Peyer's patch (tissue), 4 donors: ENCODE results near the gene CARNS1. TPM values are rescaled to one million over a fixed set of nuclear protein-coding genes. Genes with fewer than 3 reads are reported as not detected.

Experiments used
- DNase-seq, 3 donors: peaks; one replicate each; pipeline ENCODE4 v3.0.0-alpha.2; 2017 to 2019
- H3K27ac ChIP-seq, 4 donors: fragments of 200-600 bp; sonication (generic); one replicate each; pipeline ENCODE4 v1.5.1; 2016 to 2019
- H3K27me3 ChIP-seq, 2 donors: fragments of 200-600 bp; sonication (generic); one replicate each; pipeline ENCODE4 v1.5.1; 2019
- H3K36me3 ChIP-seq, 3 donors: fragments of 200-600 bp; sonication (generic); one replicate each; pipeline ENCODE4 v1.5.1; 2016 to 2019
- H3K4me1 ChIP-seq, 4 donors: fragments of 200-600 bp; sonication (generic); one replicate each; pipeline ENCODE4 v1.5.1; 2016 to 2019
- H3K4me3 ChIP-seq, 4 donors: fragments of 200-600 bp; sonication (generic); 1 replicate in 3 of 4; 2 replicates in 1 of 4; pipeline ENCODE4 v1.5.1; 2016 to 2019; ENCODE audit warnings: mild to moderate bottlenecking in 1 of 4
- H3K9me3 ChIP-seq, 4 donors: fragments of 200-600 bp; sonication (generic); one replicate each; pipeline ENCODE4 v1.5.1; 2016 to 2019; ENCODE audit warnings: mild to moderate bottlenecking in 1 of 4
- POLR2A ChIP-seq, 2 donors: fragments of 450-650 bp; IDR thresholded peaks; one replicate each; pipeline ENCODE4 v1.5.1; 2017; ENCODE audit warnings: antibody characterized with exemption in 2 of 2, mild to moderate bottlenecking in 2 of 2, moderate library complexity in 2 of 2
- total RNA-seq, 4 donors: library from RNA; depleted of rRNA; stranded (reverse); fragments of >200 nt; gene quantifications; one replicate each; pipeline ENCODE4 v1.1.0, GENCODE V29; 2016
- TF ChIP-seq, protein P1 (sequence below), 6 experiments: fragments of 450-650 bp in 4 of 6; fragments of 200-600 bp in 2 of 6; sonication (generic) in 1 of 6; IDR thresholded peaks; one replicate each; pipeline ENCODE4 v1.5.1; 2017 to 2019; ENCODE audit warnings: antibody characterized with exemption in 6 of 6, mild to moderate bottlenecking in 3 of 6, moderate library complexity in 1 of 6

The CARNS1 gene
- total RNA-seq, 4 donors from 2014 or later: 0.54 to 1.2 (median 0.83) TPM; not detected in 1

DNA sequence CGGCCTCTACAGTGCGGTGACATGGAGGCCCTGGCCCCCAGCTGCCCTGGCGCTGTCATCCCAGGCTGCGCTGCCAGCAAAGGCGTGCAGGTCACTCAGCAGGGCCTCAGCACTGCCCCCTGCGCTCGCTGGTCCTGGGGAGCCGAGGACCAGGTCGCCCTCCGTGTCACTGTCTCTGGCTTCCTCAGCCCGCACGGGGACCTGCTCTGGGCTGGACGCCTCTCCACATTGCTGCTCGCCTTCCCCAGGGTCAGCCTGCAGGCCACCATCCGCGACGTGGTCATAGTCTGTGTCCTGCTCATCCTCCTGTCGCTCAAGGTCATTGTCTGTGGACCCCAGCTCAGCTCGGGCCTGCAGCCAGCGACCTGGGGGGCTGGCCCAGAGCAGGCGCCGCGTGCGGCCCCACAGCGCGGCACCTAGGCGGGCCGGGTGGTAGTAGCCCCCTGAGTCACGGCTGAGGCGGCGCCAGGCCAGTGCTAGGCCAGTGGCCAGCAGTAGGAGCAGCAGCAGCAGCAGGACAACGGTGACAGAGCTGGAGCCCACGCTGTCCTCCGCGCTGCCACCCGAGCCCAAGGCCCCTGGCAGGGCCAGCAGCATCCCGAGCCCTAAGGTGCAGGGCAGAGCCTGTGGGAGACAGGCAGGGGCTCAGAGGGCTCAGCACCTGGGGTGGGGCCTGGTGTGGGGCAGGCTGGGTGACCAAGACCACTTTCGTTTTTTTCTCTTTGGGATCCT, 20.4 kb downstream of the CARNS1 start:
- H3K36me3 ChIP-seq: peaks cover 0 to 90% (median 0%) of the 10 kb centered on the region in 3 donors
- TF ChIP-seq POLR2A (IDR thresholded peaks at IDR 0.05): no peak
- TF ChIP-seq, protein P1, sequence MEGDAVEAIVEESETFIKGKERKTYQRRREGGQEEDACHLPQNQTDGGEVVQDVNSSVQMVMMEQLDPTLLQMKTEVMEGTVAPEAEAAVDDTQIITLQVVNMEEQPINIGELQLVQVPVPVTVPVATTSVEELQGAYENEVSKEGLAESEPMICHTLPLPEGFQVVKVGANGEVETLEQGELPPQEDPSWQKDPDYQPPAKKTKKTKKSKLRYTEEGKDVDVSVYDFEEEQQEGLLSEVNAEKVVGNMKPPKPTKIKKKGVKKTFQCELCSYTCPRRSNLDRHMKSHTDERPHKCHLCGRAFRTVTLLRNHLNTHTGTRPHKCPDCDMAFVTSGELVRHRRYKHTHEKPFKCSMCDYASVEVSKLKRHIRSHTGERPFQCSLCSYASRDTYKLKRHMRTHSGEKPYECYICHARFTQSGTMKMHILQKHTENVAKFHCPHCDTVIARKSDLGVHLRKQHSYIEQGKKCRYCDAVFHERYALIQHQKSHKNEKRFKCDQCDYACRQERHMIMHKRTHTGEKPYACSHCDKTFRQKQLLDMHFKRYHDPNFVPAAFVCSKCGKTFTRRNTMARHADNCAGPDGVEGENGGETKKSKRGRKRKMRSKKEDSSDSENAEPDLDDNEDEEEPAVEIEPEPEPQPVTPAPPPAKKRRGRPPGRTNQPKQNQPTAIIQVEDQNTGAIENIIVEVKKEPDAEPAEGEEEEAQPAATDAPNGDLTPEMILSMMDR (IDR thresholded peaks at IDR 0.05): no peak
- peaks cover 0 to 53% (median 24%) of the 10 kb centered on the region in 4 donors for H3K4me1 ChIP-seq
- DNase-seq: no peak
- H3K4me3 ChIP-seq: peak overlapping the region; percentile 4 to 81 (median 62)
- H3K27ac ChIP-seq: peak overlapping the region; percentile 16 to 99 (median 62)
- H3K27me3 ChIP-seq: no peaks in the 10 kb centered on the region
- H3K9me3 ChIP-seq: no peaks in the 10 kb centered on the region

DNA sequence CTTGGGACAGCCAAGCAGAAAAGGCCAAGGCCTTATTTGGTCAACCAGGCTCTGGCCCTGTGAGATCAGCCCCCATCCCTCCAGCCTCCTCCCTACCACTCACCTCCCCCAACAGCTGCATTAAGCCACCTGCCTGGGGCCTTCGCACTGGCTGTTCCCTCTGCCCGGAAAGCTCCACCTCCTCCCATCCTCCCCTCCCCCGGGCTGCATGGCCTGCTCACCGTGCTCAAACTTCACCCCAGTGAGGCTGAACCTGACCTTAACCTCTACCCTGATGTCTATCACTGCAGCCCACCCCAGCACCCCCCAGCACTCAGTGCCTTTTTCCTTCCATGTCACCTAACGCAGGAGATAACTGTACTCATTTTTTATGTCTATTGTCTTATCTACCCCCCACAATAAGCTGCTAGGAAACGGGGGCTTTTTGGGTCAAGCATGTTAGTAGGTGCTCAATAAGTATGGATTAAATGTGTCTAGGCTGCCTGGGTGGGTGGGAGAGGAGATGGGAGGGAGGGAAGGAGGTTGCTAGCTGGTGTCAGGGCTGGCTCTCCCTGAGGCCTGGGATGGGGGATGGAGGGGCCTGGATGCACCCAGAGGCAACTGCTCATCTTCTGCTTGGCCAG, 21.1 kb downstream of the CARNS1 start:
- H3K4me1 ChIP-seq: peaks cover 0 to 58% (median 28%) of the 10 kb centered on the region in 4 donors
- DNase-seq: peak in 2 of 3 donors; percentile 87 to 89
- no peaks in the 10 kb centered on the region for H3K9me3 ChIP-seq
- H3K27ac ChIP-seq: peak overlapping the region; percentile 83 to 99 (median 88)
- H3K4me3 ChIP-seq: peak overlapping the region; percentile 49 to 81 (median 64)
- H3K27me3 ChIP-seq: no peaks in the 10 kb centered on the region
- no peak for TF ChIP-seq POLR2A (IDR thresholded peaks at IDR 0.05)
- TF ChIP-seq, protein P1 (IDR thresholded peaks at IDR 0.05): no peak
- peaks cover 0 to 92% (median 0%) of the 10 kb centered on the region in 3 donors for H3K36me3 ChIP-seq

DNA sequence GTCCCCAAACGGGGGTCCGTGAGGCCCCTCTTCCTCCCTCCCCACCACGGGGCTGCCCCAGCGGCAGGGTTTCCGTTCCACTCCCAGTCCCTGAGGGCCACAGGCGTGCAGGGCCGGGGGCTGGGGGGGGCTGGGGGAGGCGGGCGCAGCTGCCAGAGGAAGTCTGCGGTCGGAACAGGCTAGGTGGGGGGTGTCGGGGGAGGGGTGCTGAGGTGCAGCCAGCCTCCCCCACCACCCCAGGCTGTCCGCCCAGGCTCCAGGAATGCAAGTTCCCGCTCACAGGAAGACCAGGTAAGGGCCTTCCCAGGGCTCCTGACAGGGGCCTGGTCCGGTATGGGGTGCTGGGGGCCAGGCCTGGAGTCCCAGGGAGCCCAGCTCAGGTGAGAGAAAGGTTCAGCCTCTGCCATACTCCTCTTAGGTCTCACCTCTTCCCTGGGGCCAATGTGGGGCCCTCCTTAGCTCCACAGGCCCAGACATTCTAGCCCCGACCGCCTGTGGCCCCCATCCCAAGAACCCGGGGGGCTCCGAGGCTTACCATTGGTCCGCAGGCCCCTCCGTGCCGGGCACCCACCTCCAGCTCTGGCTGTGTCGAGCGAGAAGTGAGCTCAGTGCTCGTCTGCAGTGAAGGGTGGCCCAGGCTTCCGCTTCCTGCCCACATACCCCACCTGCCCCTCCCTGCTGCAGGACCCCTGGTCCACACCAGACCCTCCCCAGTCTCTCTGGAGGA, 21.8 kb downstream of the CARNS1 start, which contains the start of gene PTPRCAP:
Gene PTPRCAP (minus strand): TSS at position 601 of the 727 bp plus-strand sequence. CDS start 63 bp downstream, at position 538.
- Histone ChIP-seq H3K4me3 (peak within 1 kb of the TSS; percentile 49 to 81 (median 64)), H3K27me3 (no peaks in the 10 kb centered on the region), H3K27ac (peak within 1 kb of the TSS; percentile 83 to 99 (median 88)), H3K4me1 (peaks cover 0 to 58% (median 34%) of the 10 kb centered on the region in 4 donors), H3K9me3 (no peaks in the 10 kb centered on the region), H3K36me3 (peaks cover 0 to 89% (median 0%) of the 10 kb centered on the region in 3 donors)
- DNase-seq: peak in 2 of 3 donors; percentile 93
- TF ChIP-seq, protein P1 (IDR thresholded peaks at IDR 0.05): no peak
- peak; percentile 20 to 43 for TF ChIP-seq POLR2A (IDR thresholded peaks at IDR 0.05)

DNA sequence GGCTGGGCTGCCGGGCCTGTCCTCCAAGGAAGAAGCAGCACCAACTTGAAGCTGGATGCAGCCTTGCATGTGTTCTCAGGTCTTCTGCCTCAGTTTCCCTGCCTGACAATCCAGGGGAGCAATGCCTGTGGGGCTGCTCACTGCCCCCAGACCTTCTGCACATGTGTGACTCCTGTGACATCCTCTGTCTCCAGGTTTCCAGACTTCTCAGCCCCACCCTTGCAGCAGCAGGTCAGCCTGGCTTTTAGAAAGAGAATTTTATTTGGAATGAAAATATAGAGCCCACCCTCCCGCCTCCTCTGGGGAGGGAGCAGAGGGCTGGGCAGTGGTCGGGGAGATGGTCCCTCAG, 22.3 kb downstream of the CARNS1 start:
- Histone ChIP-seq H3K9me3 (no peaks in the 10 kb centered on the region), H3K36me3 (peaks cover 0 to 84% (median 0%) of the 10 kb centered on the region in 3 donors), H3K4me1 (peaks cover 0 to 64% (median 39%) of the 10 kb centered on the region in 4 donors), H3K27me3 (no peaks in the 10 kb centered on the region), H3K27ac (peak overlapping the region; percentile 83 to 99 (median 88)), H3K4me3 (peak overlapping the region; percentile 49 to 81 (median 64))
- TF ChIP-seq, protein P1 (IDR thresholded peaks at IDR 0.05): no peak
- TF ChIP-seq POLR2A (IDR thresholded peaks at IDR 0.05): no peak
- no peak for DNase-seq

DNA sequence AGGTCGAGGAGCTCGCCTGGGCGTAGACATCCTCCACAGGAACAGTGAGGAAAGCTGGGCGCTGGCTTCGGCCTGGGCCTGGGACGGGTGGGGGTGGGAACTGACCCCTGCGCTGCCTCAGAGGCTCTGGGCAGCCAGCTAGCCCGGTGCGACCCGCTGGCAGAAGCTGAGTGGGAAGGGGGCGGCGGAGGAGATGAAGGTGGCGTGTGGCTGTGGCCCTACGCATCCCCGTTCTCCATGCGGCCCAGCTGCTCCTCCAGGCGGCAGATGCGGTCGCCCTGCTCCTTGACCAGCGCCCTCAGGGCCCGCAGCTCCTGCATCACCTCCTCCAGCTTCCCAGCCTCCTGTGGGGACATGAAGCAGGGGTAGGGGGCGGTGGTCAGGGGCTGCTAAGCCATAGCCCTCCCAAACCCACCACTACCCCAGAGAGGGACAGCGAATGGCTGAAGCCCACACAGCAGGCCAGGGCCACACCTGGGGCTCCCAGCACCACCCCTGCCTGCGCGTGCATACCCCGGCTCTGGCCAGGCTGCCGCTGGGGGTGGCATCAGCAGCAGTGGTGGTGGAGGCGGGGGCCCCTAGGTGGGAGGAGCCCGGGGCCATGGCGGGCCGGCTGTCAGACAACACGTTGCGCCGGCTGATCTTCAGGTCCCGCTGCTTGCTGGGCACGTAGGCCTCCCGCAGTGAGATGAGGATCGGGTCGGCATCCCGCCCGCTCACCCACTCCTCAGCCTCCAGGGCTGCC, 22.9 kb downstream of the CARNS1 start:
- no peaks in the 10 kb centered on the region for H3K9me3 ChIP-seq
- H3K27me3 ChIP-seq: no peaks in the 10 kb centered on the region
- peak overlapping the region; percentile 83 to 99 (median 88) for H3K27ac ChIP-seq
- peak overlapping the region; percentile 49 to 81 (median 64) for H3K4me3 ChIP-seq
- H3K36me3 ChIP-seq: peaks cover 0 to 78% (median 0%) of the 10 kb centered on the region in 3 donors
- TF ChIP-seq POLR2A (IDR thresholded peaks at IDR 0.05): peak in 1 of 2 donors; percentile 10
- TF ChIP-seq, protein P1 (IDR thresholded peaks at IDR 0.05): no peak
- H3K4me1 ChIP-seq: peaks cover 0 to 65% (median 40%) of the 10 kb centered on the region in 4 donors
- peak in 2 of 3 donors; percentile 89 to 91 for DNase-seq
